Colonic mucosa (tissue), 4 donors: Measurements from ENCODE around the gene PDPK1. TPM values are rescaled to one million over a fixed set of nuclear protein-coding genes. Genes with fewer than 3 reads are reported as not detected.

ENCODE experiments used
- DNase-seq: peaks from one replicate; pipeline ENCODE4 v3.0.0-alpha.2; 2020
- H3K27ac ChIP-seq: fragments of 200-600 bp; one replicate; pipeline ENCODE4 v1.8.0; 2021
- H3K27me3 ChIP-seq: fragments of 200-600 bp; one replicate; pipeline ENCODE4 v1.8.0; 2021
- H3K36me3 ChIP-seq: fragments of 200-600 bp; one replicate; pipeline ENCODE4 v1.8.0; 2021
- H3K4me1 ChIP-seq: fragments of 200-600 bp; one replicate; pipeline ENCODE4 v1.8.0; 2021; ENCODE audit warnings: mild to moderate bottlenecking
- H3K4me3 ChIP-seq: fragments of 200-600 bp; one replicate; pipeline ENCODE4 v1.8.0; 2021
- H3K9ac ChIP-seq, 2 donors: one replicate each; pipeline ENCODE4 v1.7.0; 2013; ENCODE audit warnings: control low read depth in 2 of 2, low read depth in 2 of 2, low read length in 2 of 2
- H3K9me3 ChIP-seq: fragments of 200-600 bp; one replicate; pipeline ENCODE4 v1.8.0; 2021
- intact Hi-C: fragments of 100-400 bp; cut with DNase I; formaldehyde crosslinking; loops from one replicate; pipeline ENCODE4 v1.14.1; 2022
- total RNA-seq, 2 donors: library from RNA; stranded (reverse); fragmentation: NEBNext Ultra II Directional in 1 of 2; extraction: Animal tissue kit (Norgen Biotek cat#: 25700) in 1 of 2; gene quantifications; one replicate each; pipeline ENCODE4 v1.2.1, GENCODE V29; 2021
- TF ChIP-seq, protein P1 (sequence below): fragments of 200-600 bp; IDR thresholded peaks from one replicate; pipeline ENCODE4 v1.8.0; 2022; ENCODE audit warnings: antibody characterized with exemption, mild to moderate bottlenecking
- donor health status: healthy.
- donor health status: DM: no; HTN: no; CAD: no.
- donor health status: DM: no; HTN: no; CAD: no.

Gene PDPK1
- total RNA-seq, 2 donors from 2014 or later, result 60.4 to 71.5 TPM

- no peaks in the 10 kb centered on the region for H3K27me3 ChIP-seq
- H3K4me1 ChIP-seq, result no peaks in the 10 kb centered on the region
- H3K9me3 ChIP-seq, result no peaks in the 10 kb centered on the region
- peaks cover 14% of the 10 kb centered on the region for H3K36me3 ChIP-seq
- TF ChIP-seq, protein P1, sequence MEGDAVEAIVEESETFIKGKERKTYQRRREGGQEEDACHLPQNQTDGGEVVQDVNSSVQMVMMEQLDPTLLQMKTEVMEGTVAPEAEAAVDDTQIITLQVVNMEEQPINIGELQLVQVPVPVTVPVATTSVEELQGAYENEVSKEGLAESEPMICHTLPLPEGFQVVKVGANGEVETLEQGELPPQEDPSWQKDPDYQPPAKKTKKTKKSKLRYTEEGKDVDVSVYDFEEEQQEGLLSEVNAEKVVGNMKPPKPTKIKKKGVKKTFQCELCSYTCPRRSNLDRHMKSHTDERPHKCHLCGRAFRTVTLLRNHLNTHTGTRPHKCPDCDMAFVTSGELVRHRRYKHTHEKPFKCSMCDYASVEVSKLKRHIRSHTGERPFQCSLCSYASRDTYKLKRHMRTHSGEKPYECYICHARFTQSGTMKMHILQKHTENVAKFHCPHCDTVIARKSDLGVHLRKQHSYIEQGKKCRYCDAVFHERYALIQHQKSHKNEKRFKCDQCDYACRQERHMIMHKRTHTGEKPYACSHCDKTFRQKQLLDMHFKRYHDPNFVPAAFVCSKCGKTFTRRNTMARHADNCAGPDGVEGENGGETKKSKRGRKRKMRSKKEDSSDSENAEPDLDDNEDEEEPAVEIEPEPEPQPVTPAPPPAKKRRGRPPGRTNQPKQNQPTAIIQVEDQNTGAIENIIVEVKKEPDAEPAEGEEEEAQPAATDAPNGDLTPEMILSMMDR, result no peak
- H3K9ac ChIP-seq, result no peak overlapping the region
- no peak overlapping the region for H3K4me3 ChIP-seq
- intact Hi-C loops, result no loop called here
- no peak for DNase-seq
- no peak overlapping the region for H3K27ac ChIP-seq
These were observed 47.2 kb downstream of the PDPK1 start for GRCh38 chr16:2584729-2585650.

DNA sequence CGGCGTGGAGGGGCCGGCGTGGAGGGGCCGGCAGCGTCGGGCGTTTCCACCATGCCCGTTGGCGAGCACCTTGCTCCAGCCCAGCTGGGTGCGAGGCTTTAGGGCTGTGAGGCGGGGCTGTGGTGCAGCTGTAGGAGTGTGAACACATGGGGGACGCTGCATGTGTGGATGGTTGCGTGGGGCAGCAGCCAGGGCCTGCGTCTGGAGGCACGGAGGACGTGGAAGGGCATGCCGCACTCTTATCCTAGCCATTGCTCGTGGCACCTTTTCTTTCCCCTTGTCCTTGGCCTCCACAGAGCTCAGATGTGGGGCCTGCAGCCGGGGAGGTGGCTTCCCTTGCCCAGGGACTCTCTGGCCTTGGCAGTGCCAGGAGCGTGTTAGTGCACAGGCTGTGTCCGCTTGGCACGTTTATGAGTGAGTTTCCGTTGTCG, 47.8 kb downstream of the PDPK1 start:
- H3K27ac ChIP-seq, result no peak overlapping the region
- intact Hi-C loops, result no loop called here
- TF ChIP-seq, protein P1, result no peak
- no peaks in the 10 kb centered on the region for H3K4me1 ChIP-seq
- H3K9me3 ChIP-seq, result no peaks in the 10 kb centered on the region
- H3K4me3 ChIP-seq, result no peak overlapping the region
- DNase-seq, result no peak
- H3K27me3 ChIP-seq, result no peaks in the 10 kb centered on the region
- H3K9ac ChIP-seq, result peak overlapping the region in 1 of 2 donors; percentile 14
- H3K36me3 ChIP-seq, result peaks cover 18% of the 10 kb centered on the region

DNA sequence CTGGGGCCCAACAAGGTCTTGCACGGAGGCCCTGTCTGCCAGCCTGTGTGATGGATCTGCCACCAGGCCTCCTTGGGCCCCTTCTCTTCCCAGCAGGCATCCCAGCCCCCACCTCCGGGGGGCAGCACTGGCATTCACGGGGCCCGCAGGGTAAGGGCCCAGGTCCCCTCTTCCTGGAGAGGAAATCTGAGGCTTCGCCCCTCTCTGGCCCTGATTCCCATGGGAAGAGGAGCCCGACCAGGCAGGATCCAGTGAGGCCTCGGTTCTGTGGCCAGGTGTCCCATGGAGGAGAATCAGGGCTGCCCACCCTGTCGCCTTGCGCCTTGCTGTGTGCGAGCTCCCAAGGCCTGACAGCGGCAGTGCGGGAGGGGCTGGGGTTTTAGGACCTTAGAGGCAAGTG, 48.4 kb downstream of the PDPK1 start:
- Histone ChIP-seq H3K4me1 (no peaks in the 10 kb centered on the region), H3K36me3 (peaks cover 18% of the 10 kb centered on the region), H3K9me3 (no peaks in the 10 kb centered on the region), H3K27me3 (no peaks in the 10 kb centered on the region), H3K27ac (no peak overlapping the region), H3K4me3 (no peak overlapping the region), H3K9ac (no peak overlapping the region)
- intact Hi-C loops, result no loop called here
- TF ChIP-seq, protein P1, result no peak
- DNase-seq, result no peak

DNA sequence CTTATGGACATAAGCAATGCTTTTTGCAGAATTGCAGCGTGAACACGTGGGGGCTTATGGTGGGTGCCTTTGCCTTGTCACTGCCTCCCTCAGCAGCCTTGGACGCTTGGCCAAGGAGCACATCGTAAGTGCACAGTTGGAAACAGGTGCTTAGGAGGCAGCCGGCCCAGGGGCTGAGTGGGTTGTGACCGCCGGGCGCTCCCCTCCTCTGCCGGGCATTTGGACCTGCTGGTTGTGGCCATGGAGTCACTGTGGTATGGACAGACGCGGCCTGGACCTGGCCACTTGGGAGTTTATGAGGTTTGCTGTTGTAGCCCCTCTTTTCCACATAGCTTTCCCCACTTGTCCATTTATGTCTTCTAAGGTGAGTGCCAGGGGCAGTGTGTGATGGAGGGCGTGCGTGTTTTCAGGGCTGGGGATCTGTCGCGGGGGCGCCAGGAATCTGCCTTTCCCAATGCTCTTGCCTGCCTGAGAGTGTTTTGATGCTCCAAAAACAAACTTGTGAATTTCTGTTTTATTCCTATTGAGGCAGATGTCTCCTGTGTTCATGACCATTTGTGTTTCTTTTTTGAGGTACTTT, 49.2 kb downstream of the PDPK1 start:
- H3K9me3 ChIP-seq, result no peaks in the 10 kb centered on the region
- intact Hi-C loops, result no loop called here
- TF ChIP-seq, protein P1, result no peak
- no peaks in the 10 kb centered on the region for H3K4me1 ChIP-seq
- H3K36me3 ChIP-seq, result peaks cover 18% of the 10 kb centered on the region
- no peak overlapping the region for H3K27ac ChIP-seq
- DNase-seq, result no peak
- H3K27me3 ChIP-seq, result no peaks in the 10 kb centered on the region
- H3K9ac ChIP-seq, result no peak overlapping the region
- no peak overlapping the region for H3K4me3 ChIP-seq

GRCh38 chr16:2587891-2588565, 50.2 kb downstream of the PDPK1 start:
- DNase-seq, result no peak
- no peaks in the 10 kb centered on the region for H3K27me3 ChIP-seq

More at GRCh38 chr16:2587891-2588565, 50.2 kb downstream of the PDPK1 start:
- no peak overlapping the region for H3K27ac ChIP-seq
- H3K9me3 ChIP-seq, result no peaks in the 10 kb centered on the region
- TF ChIP-seq, protein P1, result no peak
- peaks cover 18% of the 10 kb centered on the region for H3K36me3 ChIP-seq
- H3K4me3 ChIP-seq, result no peak overlapping the region
- intact Hi-C loops, result no loop called here
- H3K9ac ChIP-seq, result no peak overlapping the region
- H3K4me1 ChIP-seq, result no peaks in the 10 kb centered on the region
